ENCODE data around the gene POLR3C. TPM values are rescaled to one million over a fixed set of nuclear protein-coding genes. Genes with fewer than 3 reads are reported as not detected.

The POLR3C gene
- total and polyA plus RNA-seq, 2 of the 4 experiments (the other 2 are of a cell fraction), result 47.0 to 94.1 TPM

DNA sequence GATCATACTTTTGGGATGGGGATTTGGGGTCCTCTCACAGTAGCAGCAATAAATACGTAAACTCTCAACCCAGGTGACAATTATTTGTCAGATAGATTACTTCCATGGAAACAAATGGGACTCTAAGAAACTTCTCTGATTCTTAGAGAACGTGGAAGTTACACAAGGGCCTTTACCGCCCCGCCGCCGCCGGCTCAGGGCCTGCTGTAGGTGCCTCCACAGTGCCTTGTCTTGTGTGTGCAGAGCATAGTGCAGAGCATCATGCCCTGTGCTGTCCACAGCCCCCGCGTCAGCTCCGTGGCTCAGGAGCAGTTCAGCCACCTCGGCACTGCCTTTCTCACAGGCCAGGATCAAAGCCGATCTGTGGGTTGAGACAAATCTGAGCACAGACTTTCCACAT is 50.6 kb downstream of the POLR3C start:
- no peaks in the 10 kb centered on the region for H4K20me1 ChIP-seq (ENCODE audit: insufficient read depth, low read length)
- H3K4me1 ChIP-seq (ENCODE audit: control insufficient read depth, insufficient read depth, low read length), result peaks cover 10% of the 10 kb centered on the region
- no peak overlapping the region for H4K91ac ChIP-seq (ENCODE audit: insufficient read depth, low read depth, low read length)
- ChIA-PET POLR2A (ENCODE audit: unreplicated experiment) (no interaction called here), CTCF (interaction anchor here (0.6 to 1.2 kb wide), 3 partner anchors 17 to 77 kb away, joined by 3 to 5 read pairs (median 4); partner anchors contain the start of gene ITGA10)
- no peaks in the 10 kb centered on the region for H3K36me3 ChIP-seq (ENCODE audit: control insufficient read depth, insufficient read depth, low read length)
- H2BK15ac ChIP-seq (ENCODE audit: low read depth, low read length), result no peak overlapping the region
- DNase-seq, result no peak
- H2AK9ac ChIP-seq (replicated peaks; ENCODE audit: low read depth, low read length, poor library complexity), result no peak overlapping the region
- dilution Hi-C loops (cut with HindIII; ENCODE audit: low sequenced_read_pairs, unreplicated experiment) (no loop called here), in situ Hi-C loops (cut with MboI; ENCODE audit: low sequenced_read_pairs) (loop anchor here (5.0 kb wide), 1 partner anchor 48 kb away; no protein-coding TSS in a partner anchor), intact Hi-C loops (cut with micrococcal nuclease) (no loop called here)
- H3K9me3 ChIP-seq (ENCODE audit: control insufficient read depth, insufficient read depth, low read length), result no peaks in the 10 kb centered on the region
- no peak overlapping the region for H2AK5ac ChIP-seq (ENCODE audit: low read depth, low read length)
- H2BK120ac ChIP-seq (ENCODE audit: low read depth, low read length), result no peak overlapping the region
- no peak overlapping the region for H2BK5ac ChIP-seq (ENCODE audit: low read depth, low read length, poor library complexity, severe bottlenecking)
- H3K4me2 ChIP-seq (ENCODE audit: low read depth, low read length), result no peak overlapping the region
- no peak overlapping the region for H4K5ac ChIP-seq (ENCODE audit: low read depth, low read length)
- BruUV-seq (replicated peaks), result no TSS peak
- no peak for ATAC-seq (ENCODE audit: low read depth)
- no peak overlapping the region for H3K9ac ChIP-seq (ENCODE audit: low read depth, low read length)
- no peak overlapping the region for H3K4me3 ChIP-seq (ENCODE audit: insufficient read depth, low read depth, low read length)
- H3K27me3 ChIP-seq (ENCODE audit: control insufficient read depth, insufficient read depth, low read length), result no peaks in the 10 kb centered on the region; the same call in 1 of the 2 replicates
- no peak overlapping the region for H4K8ac ChIP-seq (ENCODE audit: low read depth in 2 of 2, low read length in 2 of 2)
- H3K4ac ChIP-seq (ENCODE audit: low read depth, low read length), result no peak overlapping the region
- WGBS, 2 experiments (ENCODE audit: extremely low coverage in 2 of 2, insufficient read length in 1 of 2), result 97% methylated on average over 6 of the region's 12 CpGs; no CpG with 5 or more reads in 1 of the 2 experiments
- H3K14ac ChIP-seq (replicated peaks; ENCODE audit: low read depth, low read length), result no peak overlapping the region
- H3K79me1 ChIP-seq (ENCODE audit: low read depth in 1 of 2, low read length in 2 of 2), result 0 out of 4 replicates have a peak, but pooled peaks cover 0 to 4% of the 10 kb centered on the region in 2 experiments
- H3K23ac ChIP-seq (ENCODE audit: low read depth, low read length), result no peak overlapping the region
- H3K56ac ChIP-seq (ENCODE audit: extremely low read depth, insufficient read depth, low read length), result no peak overlapping the region
- no peak overlapping the region for H2BK20ac ChIP-seq (ENCODE audit: low read depth, low read length)
- no peak overlapping the region for H3K18ac ChIP-seq (ENCODE audit: low read depth, low read length)
- TF ChIP-seq NFE2L2 (IDR thresholded peaks at IDR 0.05; ENCODE audit: low read depth, low read length) (no peak), RCOR1 (IDR thresholded peaks at IDR 0.05; ENCODE audit: insufficient replicate concordance, low read length) (no peak), POLR2A (IDR thresholded peaks at IDR 0.05; ENCODE audit: low read depth, low read length) (no peak), BHLHE40 (IDR thresholded peaks at IDR 0.05; ENCODE audit: low read depth, low read length) (no peak), MXI1 (IDR thresholded peaks at IDR 0.05; ENCODE audit: borderline replicate concordance, low read depth, low read length) (no peak), CHD1 (IDR thresholded peaks at IDR 0.05; ENCODE audit: low read depth, low read length) (no peak), RAD21 (IDR thresholded peaks at IDR 0.05; ENCODE audit: low read length) (no peak), FOS (IDR thresholded peaks at IDR 0.05; ENCODE audit: low read depth, low read length) (no peak), CEBPB (IDR thresholded peaks at IDR 0.05; ENCODE audit: low read depth, low read length) (no peak), SMC3 (IDR thresholded peaks at IDR 0.05; ENCODE audit: low read depth, low read length) (no peak)
- TF ChIP-seq, protein P1, sequence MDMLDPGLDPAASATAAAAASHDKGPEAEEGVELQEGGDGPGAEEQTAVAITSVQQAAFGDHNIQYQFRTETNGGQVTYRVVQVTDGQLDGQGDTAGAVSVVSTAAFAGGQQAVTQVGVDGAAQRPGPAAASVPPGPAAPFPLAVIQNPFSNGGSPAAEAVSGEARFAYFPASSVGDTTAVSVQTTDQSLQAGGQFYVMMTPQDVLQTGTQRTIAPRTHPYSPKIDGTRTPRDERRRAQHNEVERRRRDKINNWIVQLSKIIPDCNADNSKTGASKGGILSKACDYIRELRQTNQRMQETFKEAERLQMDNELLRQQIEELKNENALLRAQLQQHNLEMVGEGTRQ (IDR thresholded peaks at IDR 0.05; ENCODE audit: low read depth, low read length), result no peak
- TF ChIP-seq, protein P2, sequence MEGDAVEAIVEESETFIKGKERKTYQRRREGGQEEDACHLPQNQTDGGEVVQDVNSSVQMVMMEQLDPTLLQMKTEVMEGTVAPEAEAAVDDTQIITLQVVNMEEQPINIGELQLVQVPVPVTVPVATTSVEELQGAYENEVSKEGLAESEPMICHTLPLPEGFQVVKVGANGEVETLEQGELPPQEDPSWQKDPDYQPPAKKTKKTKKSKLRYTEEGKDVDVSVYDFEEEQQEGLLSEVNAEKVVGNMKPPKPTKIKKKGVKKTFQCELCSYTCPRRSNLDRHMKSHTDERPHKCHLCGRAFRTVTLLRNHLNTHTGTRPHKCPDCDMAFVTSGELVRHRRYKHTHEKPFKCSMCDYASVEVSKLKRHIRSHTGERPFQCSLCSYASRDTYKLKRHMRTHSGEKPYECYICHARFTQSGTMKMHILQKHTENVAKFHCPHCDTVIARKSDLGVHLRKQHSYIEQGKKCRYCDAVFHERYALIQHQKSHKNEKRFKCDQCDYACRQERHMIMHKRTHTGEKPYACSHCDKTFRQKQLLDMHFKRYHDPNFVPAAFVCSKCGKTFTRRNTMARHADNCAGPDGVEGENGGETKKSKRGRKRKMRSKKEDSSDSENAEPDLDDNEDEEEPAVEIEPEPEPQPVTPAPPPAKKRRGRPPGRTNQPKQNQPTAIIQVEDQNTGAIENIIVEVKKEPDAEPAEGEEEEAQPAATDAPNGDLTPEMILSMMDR (conservative IDR thresholded peaks at IDR 0.05; ENCODE audit: low read depth, low read length), result no peak
- no peaks in the 10 kb centered on the region for H3K9me1 ChIP-seq (ENCODE audit: insufficient read depth, low read length)
- no peak overlapping the region for H2AFZ ChIP-seq (replicated peaks; ENCODE audit: low read length, poor library complexity)
- no peak overlapping the region for H3K27ac ChIP-seq (ENCODE audit: insufficient read depth, low read length)
